ENCODE measurements around the gene NAMPT. TPM values are rescaled to one million over a fixed set of nuclear protein-coding genes. Genes with fewer than 3 reads are reported as not detected.

The NAMPT gene
- total RNA-seq, 1 donor from 2014 or later = 35.2 TPM

DNA sequence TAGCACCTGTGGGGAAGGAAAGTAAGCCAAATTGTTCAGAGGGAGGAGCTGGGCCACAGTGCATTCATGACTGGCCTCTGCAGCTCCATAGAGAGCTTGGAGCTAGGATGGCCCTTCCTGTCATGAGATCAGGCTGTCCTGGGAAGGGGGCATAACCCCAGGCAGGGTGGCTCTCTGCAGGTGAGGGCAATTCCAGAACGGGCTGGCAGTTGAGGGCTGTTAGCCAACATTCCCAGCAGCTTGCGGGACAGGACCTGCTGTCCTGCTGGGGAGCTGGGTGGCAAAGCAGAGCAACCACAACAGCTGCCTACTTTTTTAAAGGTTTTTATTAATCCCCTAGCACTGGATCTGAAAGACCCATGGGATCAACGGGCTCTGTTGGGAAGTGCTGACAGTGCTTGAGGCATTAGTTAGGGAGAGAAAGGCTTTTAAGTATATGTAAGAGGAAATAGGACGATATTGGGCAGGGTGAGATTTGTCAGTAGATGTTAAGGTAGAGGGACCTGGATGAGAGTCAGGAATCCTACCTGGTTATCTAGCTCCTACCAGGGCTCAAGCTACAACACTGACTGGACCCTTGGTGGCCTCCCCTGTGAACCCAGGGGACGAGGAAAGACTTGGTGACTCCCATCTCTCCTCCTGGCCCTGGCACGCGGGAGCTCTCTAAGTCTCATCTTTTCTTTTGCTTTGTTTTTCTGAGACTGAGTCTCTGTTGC is 77.8 kb downstream of the NAMPT start:
- H3K27me3 Mint-ChIP-seq = no peaks in the 10 kb centered on the region
- H3K4me3 Mint-ChIP-seq (ENCODE audit: low read depth) = no peak overlapping the region
- H3K9me3 Mint-ChIP-seq (ENCODE audit: low read depth) = peaks cover 6% of the 10 kb centered on the region
- H3K4me1 Mint-ChIP-seq (ENCODE audit: low read depth) = no peaks in the 10 kb centered on the region
- TF ChIP-seq, protein P1, sequence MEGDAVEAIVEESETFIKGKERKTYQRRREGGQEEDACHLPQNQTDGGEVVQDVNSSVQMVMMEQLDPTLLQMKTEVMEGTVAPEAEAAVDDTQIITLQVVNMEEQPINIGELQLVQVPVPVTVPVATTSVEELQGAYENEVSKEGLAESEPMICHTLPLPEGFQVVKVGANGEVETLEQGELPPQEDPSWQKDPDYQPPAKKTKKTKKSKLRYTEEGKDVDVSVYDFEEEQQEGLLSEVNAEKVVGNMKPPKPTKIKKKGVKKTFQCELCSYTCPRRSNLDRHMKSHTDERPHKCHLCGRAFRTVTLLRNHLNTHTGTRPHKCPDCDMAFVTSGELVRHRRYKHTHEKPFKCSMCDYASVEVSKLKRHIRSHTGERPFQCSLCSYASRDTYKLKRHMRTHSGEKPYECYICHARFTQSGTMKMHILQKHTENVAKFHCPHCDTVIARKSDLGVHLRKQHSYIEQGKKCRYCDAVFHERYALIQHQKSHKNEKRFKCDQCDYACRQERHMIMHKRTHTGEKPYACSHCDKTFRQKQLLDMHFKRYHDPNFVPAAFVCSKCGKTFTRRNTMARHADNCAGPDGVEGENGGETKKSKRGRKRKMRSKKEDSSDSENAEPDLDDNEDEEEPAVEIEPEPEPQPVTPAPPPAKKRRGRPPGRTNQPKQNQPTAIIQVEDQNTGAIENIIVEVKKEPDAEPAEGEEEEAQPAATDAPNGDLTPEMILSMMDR (IDR thresholded peaks at IDR 0.05; ENCODE audit: unreplicated experiment) = no peak
- no peak overlapping the region for H3K27ac Mint-ChIP-seq
- no peak for DNase-seq (ENCODE audit: low spot score, unreplicated experiment)
- H3K36me3 Mint-ChIP-seq (ENCODE audit: insufficient read depth) = no peaks in the 10 kb centered on the region

DNA sequence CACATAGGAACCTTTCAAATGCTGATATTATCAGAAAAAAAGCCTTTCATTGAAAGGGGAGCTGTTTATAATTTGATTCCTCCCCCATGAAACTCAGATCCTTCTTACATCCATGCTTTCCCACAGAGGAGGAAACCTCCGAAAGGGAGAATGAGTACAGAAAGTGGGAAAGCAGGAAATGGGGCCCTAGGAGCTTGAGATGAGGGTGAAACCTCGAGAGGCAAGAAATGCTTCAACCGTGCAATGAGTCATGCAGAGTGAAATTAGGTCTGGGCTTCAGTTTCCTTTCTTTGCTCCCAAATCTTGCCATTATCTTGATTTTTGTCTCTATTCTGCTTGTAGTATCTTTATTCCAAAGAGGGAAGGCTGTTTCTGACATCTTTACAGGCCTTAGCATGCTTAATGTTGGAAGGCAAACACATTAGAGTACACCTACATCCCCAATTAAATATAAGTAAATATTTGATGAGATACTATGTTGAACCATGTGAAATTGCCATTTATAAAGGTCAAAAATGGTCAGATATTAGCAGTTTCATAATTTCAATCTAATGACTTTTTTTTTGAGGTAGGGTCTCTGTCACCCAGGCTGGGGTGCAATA is 79.1 kb downstream of the NAMPT start:
- Mint-ChIP-seq H3K27me3 (no peaks in the 10 kb centered on the region), H3K27ac (no peak overlapping the region), H3K4me1 (ENCODE audit: low read depth) (no peaks in the 10 kb centered on the region), H3K9me3 (ENCODE audit: low read depth) (peaks cover 6% of the 10 kb centered on the region), H3K4me3 (ENCODE audit: low read depth) (no peak overlapping the region), H3K36me3 (ENCODE audit: insufficient read depth) (no peaks in the 10 kb centered on the region)
- no peak for DNase-seq (ENCODE audit: low spot score, unreplicated experiment)
- TF ChIP-seq, protein P1 (IDR thresholded peaks at IDR 0.05; ENCODE audit: unreplicated experiment) = no peak

DNA sequence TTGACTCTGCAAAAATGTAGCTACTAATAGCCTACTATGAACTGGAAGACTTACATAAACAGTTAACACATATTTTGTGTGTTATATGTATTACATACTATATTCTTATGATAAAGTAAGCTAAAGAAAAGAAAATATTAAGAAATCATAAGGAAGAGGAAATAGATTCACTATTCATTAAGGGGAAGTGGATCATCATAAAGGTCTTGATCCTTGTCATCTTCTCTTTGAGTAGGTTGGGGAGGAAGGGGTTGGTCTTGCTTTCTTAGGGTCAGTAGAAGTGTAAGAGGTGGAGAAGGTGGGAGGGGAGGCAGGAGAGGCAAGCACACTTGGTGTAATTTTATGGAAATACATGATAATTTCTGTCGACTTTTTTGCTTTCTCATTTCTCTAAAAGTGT is 81.3 kb downstream of the NAMPT start:
- Mint-ChIP-seq H3K27me3 (no peaks in the 10 kb centered on the region), H3K27ac (no peak overlapping the region), H3K4me3 (ENCODE audit: low read depth) (no peak overlapping the region), H3K4me1 (ENCODE audit: low read depth) (no peaks in the 10 kb centered on the region), H3K36me3 (ENCODE audit: insufficient read depth) (no peaks in the 10 kb centered on the region), H3K9me3 (ENCODE audit: low read depth) (no peaks in the 10 kb centered on the region)
- DNase-seq (ENCODE audit: low spot score, unreplicated experiment) = no peak
- TF ChIP-seq, protein P1 (IDR thresholded peaks at IDR 0.05; ENCODE audit: unreplicated experiment) = no peak

DNA sequence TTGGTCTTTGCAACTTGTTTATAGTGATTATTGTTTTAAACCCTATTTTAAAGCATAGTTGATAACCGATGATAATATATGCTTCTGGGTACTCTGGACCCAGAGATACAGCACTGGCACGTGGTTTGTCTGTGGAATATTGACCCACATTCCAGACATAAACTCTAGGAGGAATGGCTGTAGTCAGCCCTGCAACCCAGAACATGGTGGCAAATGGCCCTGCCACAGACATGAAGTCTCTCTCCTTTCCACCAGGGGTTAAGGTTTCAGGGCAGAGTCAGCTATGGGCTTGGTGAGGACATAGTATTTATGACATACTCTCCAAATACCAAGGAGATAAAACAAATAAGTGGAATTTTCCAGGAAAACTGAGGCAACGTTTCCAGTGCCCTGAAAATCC is 83.6 kb downstream of the NAMPT start:
- Mint-ChIP-seq H3K4me1 (ENCODE audit: low read depth) (no peaks in the 10 kb centered on the region), H3K9me3 (ENCODE audit: low read depth) (no peaks in the 10 kb centered on the region), H3K4me3 (ENCODE audit: low read depth) (no peak overlapping the region), H3K36me3 (ENCODE audit: insufficient read depth) (no peaks in the 10 kb centered on the region), H3K27me3 (no peaks in the 10 kb centered on the region), H3K27ac (no peak overlapping the region)
- TF ChIP-seq, protein P1 (IDR thresholded peaks at IDR 0.05; ENCODE audit: unreplicated experiment) = no peak
- DNase-seq (ENCODE audit: low spot score, unreplicated experiment) = no peak

DNA sequence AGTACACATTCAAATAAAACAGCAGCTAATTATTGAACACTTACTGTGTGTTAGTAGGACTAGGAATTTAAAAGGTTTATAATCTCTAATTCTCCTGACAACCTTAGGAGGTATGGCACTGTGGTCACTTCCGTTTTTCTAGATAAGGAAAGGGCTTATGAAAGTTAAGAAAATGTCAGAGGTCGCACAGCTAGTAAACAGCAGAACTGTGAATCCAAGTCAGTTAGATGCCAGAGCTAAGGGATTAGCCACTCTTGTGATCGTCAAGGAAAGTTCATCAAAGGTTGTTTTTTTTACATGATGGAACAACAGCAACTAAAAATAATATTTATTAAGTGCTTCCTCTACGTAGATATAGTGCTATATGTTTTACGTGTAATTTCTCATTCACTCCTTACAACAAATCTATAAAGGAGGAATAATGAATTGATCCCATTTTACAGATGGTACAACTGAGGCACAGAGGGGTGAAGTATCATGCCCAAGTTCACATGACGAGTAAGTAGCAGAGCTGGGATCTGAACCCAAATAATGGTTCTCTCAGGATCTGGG is 84.9 kb downstream of the NAMPT start:
- Mint-ChIP-seq H3K27ac (no peak overlapping the region), H3K36me3 (ENCODE audit: insufficient read depth) (no peaks in the 10 kb centered on the region), H3K4me1 (ENCODE audit: low read depth) (no peaks in the 10 kb centered on the region), H3K4me3 (ENCODE audit: low read depth) (no peak overlapping the region), H3K27me3 (no peaks in the 10 kb centered on the region), H3K9me3 (ENCODE audit: low read depth) (no peaks in the 10 kb centered on the region)
- TF ChIP-seq, protein P1 (IDR thresholded peaks at IDR 0.05; ENCODE audit: unreplicated experiment) = no peak
- no peak for DNase-seq (ENCODE audit: low spot score, unreplicated experiment)

Measured in progenitor cell of endocrine pancreas (in vitro differentiated cells).